Keratinocyte (primary cell): ENCODE measurements around the gene NPLOC4. TPM values are rescaled to one million over a fixed set of nuclear protein-coding genes. Genes with fewer than 3 reads are reported as not detected.

Experiments
- DNase-seq: peaks from one replicate; pipeline ENCODE4 v3.0.0-alpha.2; 2011; ENCODE audit warnings: low read depth, missing footprints, low spot score
- FAIRE-seq: peaks from 2 replicates; lab custom pipeline; 2011; peaks lifted over from hg19 to GRCh38; lab: Jason Lieb, UNC
- H2AFZ ChIP-seq: 2 replicates; pipeline ENCODE4 v1.6.0; 2012; ENCODE audit warnings: low read length, control low read depth, inconsistent platforms; ENCODE audit not compliant: control insufficient read depth
- H3K27ac ChIP-seq: 2 replicates; pipeline ENCODE4 v1.5.1; 2011; ENCODE audit warnings: low read length; ENCODE audit not compliant: control insufficient read depth, insufficient read depth
- H3K27me3 ChIP-seq: 3 replicates; pipeline ENCODE4 v1.6.0; 2011; ENCODE audit warnings: low read length; ENCODE audit not compliant: control insufficient read depth, insufficient read depth; ENCODE audit errors: extremely low read depth
- H3K36me3 ChIP-seq, 2 experiments: 2 replicates in 1 of 2; 3 replicates in 1 of 2; pipeline ENCODE4 v1.5.1; 2011; ENCODE audit warnings: low read length in 2 of 2, mild to moderate bottlenecking in 1 of 2; ENCODE audit not compliant: control insufficient read depth in 2 of 2, insufficient read depth in 2 of 2; ENCODE audit errors: extremely low read depth in 1 of 2
- H3K4me1 ChIP-seq: 3 replicates; pipeline ENCODE4 v1.5.1; 2011; ENCODE audit warnings: low read length; ENCODE audit not compliant: control insufficient read depth, insufficient read depth; ENCODE audit errors: extremely low read depth
- H3K4me2 ChIP-seq: 3 replicates; pipeline ENCODE4 v1.6.0; 2011; ENCODE audit warnings: low read depth, low read length; ENCODE audit not compliant: control insufficient read depth, insufficient read depth; ENCODE audit errors: extremely low read depth
- H3K4me3 ChIP-seq, 3 experiments: fragments of 200-600 bp in 1 of 3; sonication (generic) in 1 of 3; 2 replicates in 2 of 3; 3 replicates in 1 of 3; pipeline ENCODE4 v1.5.1; 2011 to 2016; ENCODE audit warnings: low read length in 3 of 3, mild to moderate bottlenecking in 3 of 3, control low read depth in 2 of 3, inconsistent platforms in 1 of 3, low read depth in 1 of 3, mixed read lengths in 1 of 3, mixed run types in 1 of 3, moderate library complexity in 1 of 3; ENCODE audit not compliant: control insufficient read depth in 2 of 3, insufficient read depth in 2 of 3; ENCODE audit errors: extremely low read depth in 1 of 3
- H3K79me2 ChIP-seq: 2 replicates; pipeline ENCODE4 v1.6.0; 2012; ENCODE audit warnings: low read length; ENCODE audit not compliant: control insufficient read depth, insufficient read depth
- H3K9ac ChIP-seq: 3 replicates; pipeline ENCODE4 v1.6.0; 2011; ENCODE audit warnings: low read length; ENCODE audit not compliant: control insufficient read depth, insufficient read depth; ENCODE audit errors: extremely low read depth
- H3K9me1 ChIP-seq: 3 replicates; pipeline ENCODE4 v1.6.0; 2011; ENCODE audit warnings: low read length; ENCODE audit not compliant: control insufficient read depth, insufficient read depth; ENCODE audit errors: extremely low read depth
- H3K9me3 ChIP-seq: 2 replicates; pipeline ENCODE4 v1.5.1; 2012; ENCODE audit warnings: low read depth, low read length; ENCODE audit not compliant: control insufficient read depth
- H4K20me1 ChIP-seq: 3 replicates; pipeline ENCODE4 v1.6.0; 2011; ENCODE audit warnings: low read length; ENCODE audit not compliant: control insufficient read depth, insufficient read depth; ENCODE audit errors: extremely low read depth
- CTCF ChIP-seq, 3 experiments: IDR thresholded peaks in 1 of 3; conservative IDR thresholded peaks in 1 of 3; optimal IDR thresholded peaks in 1 of 3; 2 replicates in 2 of 3; 3 replicates in 1 of 3; pipeline versions ENCODE3 to v1.5.1; 2011; ENCODE audit warnings: low read length in 3 of 3, mild to moderate bottlenecking in 3 of 3, moderate library complexity in 2 of 3, control low read depth in 1 of 3, inconsistent platforms in 1 of 3; ENCODE audit not compliant: insufficient read depth in 2 of 3; ENCODE audit errors: extremely low read depth in 1 of 3
- EZH2 ChIP-seq: IDR thresholded peaks from one replicate; pipeline ENCODE4 v1.6.1; 2012; ENCODE audit warnings: inconsistent platforms, mild to moderate bottlenecking, low read length, moderate library complexity
- dilution Hi-C: fragments of 300-500 bp; cut with MboI; formaldehyde crosslinking; loops from one replicate; pipeline ENCODE4 v1.7.0; 2020; ENCODE audit warnings: low sequenced_read_pairs; ENCODE audit not compliant: extremely low pct_ligation_motif_present
- polyA plus RNA-seq, 5 experiments: library from polyadenylated mRNA; depleted of rRNA in 3 of 5; stranded (reverse) in 3 of 5; stranded (forward) in 1 of 5; unstranded in 1 of 5; fragments of >200 nt; gene quantifications; 1 replicate in 1 of 5; 2 replicates in 3 of 5; 3 replicates in 1 of 5; pipeline versions ENCODE4 v1.2.1 to v1.2.3, GENCODE V29; 2011 to 2012; ENCODE audit warnings: missing spikeins in 2 of 5, low read depth in 1 of 5, low replicate concordance in 1 of 5

NPLOC4 gene
- polyA plus RNA-seq, 1 donor (not counting 4 experiments of a cell fraction or from before 2014, with no cell fraction given): 64.0 TPM

DNA sequence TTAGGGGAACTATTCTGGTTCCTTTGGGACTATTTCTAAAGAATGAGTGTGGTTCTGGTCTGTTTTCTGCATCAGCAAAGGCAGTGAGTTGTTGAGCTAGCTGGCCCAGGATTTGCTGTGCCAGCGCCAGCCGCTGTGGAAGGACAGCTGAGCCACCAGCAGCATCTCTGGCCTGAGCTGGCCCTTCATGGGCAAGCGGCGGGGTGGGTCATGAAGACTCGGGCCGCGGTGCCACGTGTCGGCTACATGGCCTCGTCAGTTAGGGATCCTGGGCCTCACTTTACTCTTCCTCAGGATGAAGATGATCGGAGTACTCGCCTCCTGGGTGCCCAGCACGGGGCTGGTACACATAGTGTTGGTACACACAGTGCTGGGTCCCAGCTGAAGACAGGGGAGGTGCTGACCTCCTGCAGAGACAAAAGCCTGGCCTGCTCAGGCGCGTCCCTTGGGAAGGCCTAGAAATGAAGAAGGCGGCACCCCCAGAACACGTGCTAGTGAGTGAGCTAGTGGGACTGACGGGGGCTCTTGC is 66.9 kb downstream of the NPLOC4 start:
- DNase-seq (no peak), FAIRE-seq (no peak)
- H3K4me3 ChIP-seq: no peak overlapping the region
- no peak for TF ChIP-seq EZH2
- no peak for TF ChIP-seq CTCF (optimal IDR thresholded peaks at IDR 0.05 in 1 of 3, IDR thresholded peaks at IDR 0.05 in 1 of 3, conservative IDR thresholded peaks at IDR 0.05 in 1 of 3; ENCODE audit: extremely low read depth in 1 of 3, insufficient read depth in 2 of 3, low read length in 3 of 3)
- peaks cover 31% of the 10 kb centered on the region for H3K4me1 ChIP-seq
- H3K4me2 ChIP-seq: no peak overlapping the region
- dilution Hi-C loops: no loop called here
- no peaks in the 10 kb centered on the region for H3K27me3 ChIP-seq
- H4K20me1 ChIP-seq: peaks cover 3% of the 10 kb centered on the region
- no peak overlapping the region for H3K9ac ChIP-seq
- H2AFZ ChIP-seq: no peak overlapping the region
- peaks cover 2% of the 10 kb centered on the region for H3K79me2 ChIP-seq
- no peaks in the 10 kb centered on the region for H3K9me3 ChIP-seq
- peaks cover 39 to 50% of the 10 kb centered on the region in 2 experiments for H3K36me3 ChIP-seq
- H3K27ac ChIP-seq: no peak overlapping the region
- peaks cover 2% of the 10 kb centered on the region for H3K9me1 ChIP-seq

GRCh38 chr17:81568416-81568815 is 68.5 kb downstream of the NPLOC4 start:
- Histone ChIP-seq H3K27me3 (no peaks in the 10 kb centered on the region), H3K9me3 (no peaks in the 10 kb centered on the region), H3K9ac (no peak overlapping the region), H2AFZ (no peak overlapping the region), H3K4me1 (peaks cover 29% of the 10 kb centered on the region), H3K4me3 (no peak overlapping the region), H3K9me1 (peaks cover 2% of the 10 kb centered on the region), H4K20me1 (peaks cover 3% of the 10 kb centered on the region), H3K27ac (no peak overlapping the region), H3K79me2 (peaks cover 3% of the 10 kb centered on the region), H3K4me2 (no peak overlapping the region), H3K36me3 (peaks cover 38 to 60% of the 10 kb centered on the region in 2 experiments)
- no peak for TF ChIP-seq EZH2
- DNase-seq (no peak), FAIRE-seq (no peak)
- dilution Hi-C loops: no loop called here

DNA sequence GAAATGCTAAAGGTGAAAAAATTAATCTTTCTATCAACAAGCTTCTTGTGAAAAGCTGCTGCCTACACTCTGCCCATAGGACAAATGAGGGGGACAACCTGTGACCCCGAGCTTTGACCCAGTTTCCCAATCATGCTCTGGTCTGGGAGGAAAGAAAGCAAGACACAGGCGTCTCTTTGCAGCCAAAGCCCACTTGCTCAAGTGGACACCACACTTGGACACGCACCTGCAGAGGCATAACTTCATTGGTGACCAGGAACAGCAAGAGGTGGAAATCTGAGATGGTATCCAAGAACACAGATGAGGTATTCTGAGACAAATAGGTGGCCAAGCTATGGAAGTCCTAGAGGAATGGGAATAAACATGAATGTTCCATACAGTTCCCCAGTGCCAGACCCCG is 69.7 kb downstream of the NPLOC4 start:
- DNase-seq (no peak), FAIRE-seq (no peak)
- Histone ChIP-seq H3K27me3 (no peaks in the 10 kb centered on the region), H3K9me1 (peaks cover 2% of the 10 kb centered on the region), H2AFZ (no peak overlapping the region), H3K9ac (no peak overlapping the region), H3K4me1 (peaks cover 26% of the 10 kb centered on the region), H4K20me1 (peaks cover 3% of the 10 kb centered on the region), H3K4me2 (peak overlapping the region; percentile 84), H3K36me3 (peaks cover 38 to 62% of the 10 kb centered on the region in 2 experiments), H3K9me3 (no peaks in the 10 kb centered on the region), H3K27ac (no peak overlapping the region), H3K79me2 (peaks cover 3% of the 10 kb centered on the region), H3K4me3 (peak overlapping the region in 1 of 3 experiments; percentile 18)
- dilution Hi-C loops: no loop called here
- TF ChIP-seq EZH2 (no peak), CTCF (optimal IDR thresholded peaks at IDR 0.05 in 1 of 3, IDR thresholded peaks at IDR 0.05 in 1 of 3, conservative IDR thresholded peaks at IDR 0.05 in 1 of 3; ENCODE audit: extremely low read depth in 1 of 3, insufficient read depth in 2 of 3, low read length in 3 of 3) (no peak)
